Umbilical cord (tissue), 2 donors: ENCODE data around the gene C10orf105. TPM values are rescaled to one million over a fixed set of nuclear protein-coding genes. Genes with fewer than 3 reads are reported as not detected.
A peak's percentile ranks its signal among the peaks of the same experiment; 100 is the strongest.

ENCODE experiments used
- DNase-seq: peaks from one replicate; pipeline ENCODE4 v3.0.0-alpha.2; 2015; ENCODE audit warnings: low spot score
- total RNA-seq: library from RNA; depleted of rRNA; stranded (reverse); fragments of >200 nt; gene quantifications from one replicate; pipeline ENCODE4 v1.2.3, GENCODE V29; 2014; ENCODE audit warnings: low replicate concordance; ENCODE audit not compliant: insufficient read depth

The C10orf105 gene
- total RNA-seq, 1 donor from 2014 or later = 0.48 TPM

- DNase-seq = no peak
These were observed 32.1 kb upstream of the C10orf105 start for GRCh38 chr10:71751515-71752224.

GRCh38 chr10:71750986-71751385 lies 31.4 kb upstream of the C10orf105 start:
- no peak for DNase-seq

- DNase-seq = no peak
These were observed 30.7 kb upstream of the C10orf105 start for GRCh38 chr10:71750124-71750841.

- DNase-seq = no peak
These were observed 29.8 kb upstream of the C10orf105 start for GRCh38 chr10:71749396-71749795.

- peak; percentile 75 for DNase-seq
These were observed 29.2 kb upstream of the C10orf105 start for GRCh38 chr10:71748671-71749191.

GRCh38 chr10:71747551-71748523 lies 28.3 kb upstream of the C10orf105 start:
- peak; percentile 71 for DNase-seq

GRCh38 chr10:71747039-71747531 lies 27.5 kb upstream of the C10orf105 start:
- DNase-seq = no peak

GRCh38 chr10:71746344-71747037 lies 26.9 kb upstream of the C10orf105 start:
- peak; percentile 86 for DNase-seq

GRCh38 chr10:71745664-71746250 lies 26.2 kb upstream of the C10orf105 start:
- DNase-seq = no peak

- no peak for DNase-seq
These were observed 25.5 kb upstream of the C10orf105 start for GRCh38 chr10:71744897-71745663.

GRCh38 chr10:71743866-71744265 lies 24.3 kb upstream of the C10orf105 start:
- DNase-seq = no peak

- DNase-seq = no peak
These were observed 23.7 kb upstream of the C10orf105 start for GRCh38 chr10:71743089-71743838.

GRCh38 chr10:71742301-71743088 lies 22.9 kb upstream of the C10orf105 start:
- DNase-seq = no peak

GRCh38 chr10:71741671-71742070 lies 22.1 kb upstream of the C10orf105 start:
- DNase-seq = no peak

GRCh38 chr10:71741029-71741428 lies 21.5 kb upstream of the C10orf105 start:
- DNase-seq = no peak

GRCh38 chr10:71740069-71740653 lies 20.6 kb upstream of the C10orf105 start:
- DNase-seq = no peak

GRCh38 chr10:71739358-71739900 lies 19.9 kb upstream of the C10orf105 start:
- DNase-seq = no peak

GRCh38 chr10:71737834-71738197 lies 18.2 kb upstream of the C10orf105 start:
- no peak for DNase-seq
